Thyroid gland (tissue), 4 donors: ENCODE results near the gene SIX2. TPM values are rescaled to one million over a fixed set of nuclear protein-coding genes. Genes with fewer than 3 reads are reported as not detected.

Experiments
- DNase-seq, 2 donors: peaks; one replicate each; pipeline ENCODE4 v3.0.0-alpha.2; 2019
- H3K27ac ChIP-seq, 3 donors: fragments of 200-600 bp; sonication (generic); 1 replicate in 2 of 3; 2 replicates in 1 of 3; pipeline ENCODE4 v1.5.1; 2016 to 2019; ENCODE audit warnings: mild to moderate bottlenecking in 1 of 3, moderate library complexity in 1 of 3
- H3K27me3 ChIP-seq: fragments of 200-600 bp; sonication (generic); one replicate; pipeline ENCODE4 v1.5.1; 2019
- H3K36me3 ChIP-seq, 2 donors: fragments of 200-600 bp; sonication (generic); one replicate each; pipeline ENCODE4 v1.5.1; 2016 to 2019
- H3K4me1 ChIP-seq, 2 donors: fragments of 200-600 bp; sonication (generic); one replicate each; pipeline ENCODE4 v1.5.1; 2017 to 2019
- H3K4me3 ChIP-seq, 3 donors: fragments of 200-600 bp; sonication (generic); replicated peaks in 1 of 3; 1 replicate in 2 of 3; 2 replicates in 1 of 3; pipeline ENCODE4 v1.5.1; 2016; ENCODE audit warnings: mild to moderate bottlenecking in 1 of 3
- H3K9me3 ChIP-seq: fragments of 200-600 bp; sonication (generic); one replicate; pipeline ENCODE4 v1.5.1; 2017
- POLR2A ChIP-seq, 2 donors: fragments of 450-650 bp; IDR thresholded peaks; one replicate each; pipeline ENCODE4 v1.6.1; 2017; ENCODE audit warnings: antibody characterized with exemption in 2 of 2, mild to moderate bottlenecking in 2 of 2, moderate library complexity in 1 of 2
- WGBS, 2 donors: methylation state at CpG; one replicate each; pipeline ENCODE4 v1.1.5; 2017; 5-methylcytosine and 5-hydroxymethylcytosine counted together
- intact Hi-C: fragments of 100-400 bp; cut with DNase I; formaldehyde crosslinking; loops from one replicate; pipeline ENCODE4 v1.15.1; 2023
- total RNA-seq, 4 donors: library from RNA; depleted of rRNA; stranded (reverse); fragments of >200 nt; gene quantifications; one replicate each; pipeline ENCODE4 v1.2.3, GENCODE V29; 2016
- TF ChIP-seq, protein P1 (sequence below), 6 experiments: fragments of 200-600 bp in 3 of 6; fragments of 450-650 bp in 3 of 6; sonication (generic) in 3 of 6; IDR thresholded peaks; one replicate each; pipeline ENCODE4 v1.5.1; 2016 to 2019; ENCODE audit warnings: antibody characterized with exemption in 6 of 6, mild to moderate bottlenecking in 2 of 6, inconsistent platforms in 1 of 6, moderate library complexity in 1 of 6

SIX2 gene
- total RNA-seq, 4 donors from 2014 or later, result 0.24 to 3.1 (median 1.5) TPM; not detected in 1

DNA sequence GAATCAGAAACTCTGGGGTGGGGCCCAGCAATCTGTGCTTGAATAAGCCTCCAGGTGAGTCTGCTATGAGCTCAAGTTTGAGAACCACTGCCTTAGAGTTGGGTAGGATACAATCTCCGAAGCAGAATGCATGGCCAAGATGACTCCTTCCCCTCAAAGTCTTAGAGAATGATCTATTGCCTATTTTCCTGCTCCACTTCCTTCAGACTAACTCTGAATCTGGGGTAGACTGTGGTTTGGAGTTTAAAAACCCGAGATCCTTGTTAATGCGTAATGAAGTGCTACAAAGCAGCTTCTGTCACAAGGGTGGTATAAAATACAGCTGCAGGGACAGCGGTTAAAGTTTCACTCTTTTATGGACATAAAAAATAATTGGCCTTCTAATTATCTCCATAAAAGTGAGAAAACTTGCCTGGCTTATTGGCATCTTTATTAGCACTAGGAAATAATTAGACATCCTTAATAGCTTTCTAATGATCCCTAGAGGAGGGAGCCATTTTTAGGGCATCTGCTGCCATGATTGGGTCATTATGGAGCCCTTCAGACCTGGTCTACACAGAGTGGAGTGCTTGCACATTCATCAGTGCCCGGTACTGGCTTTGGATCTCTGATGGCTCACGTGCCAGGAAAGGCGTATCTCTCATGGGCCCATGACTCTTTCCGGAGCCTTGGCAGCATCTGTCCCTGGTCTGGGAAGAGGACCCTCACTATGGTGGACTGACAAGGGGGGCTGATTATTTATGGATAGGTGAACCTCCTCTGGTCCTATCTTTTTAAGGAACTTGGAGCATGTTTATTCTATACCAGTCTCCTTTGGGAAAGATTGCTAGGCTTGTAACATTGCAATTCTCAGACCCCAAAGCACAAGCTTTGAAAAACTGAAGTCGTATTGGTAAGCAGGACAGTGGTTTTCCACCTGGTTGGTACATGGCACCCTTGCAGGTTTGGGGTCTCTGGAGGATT is 28.2 kb downstream of the SIX2 start:
- no peaks in the 10 kb centered on the region for H3K36me3 ChIP-seq
- no peaks in the 10 kb centered on the region for H3K27me3 ChIP-seq
- intact Hi-C loops, result no loop called here
- 67 to 73% methylated on average over 7 to 9 of the region's 9 CpGs for WGBS, 2 donors
- TF ChIP-seq, protein P1, sequence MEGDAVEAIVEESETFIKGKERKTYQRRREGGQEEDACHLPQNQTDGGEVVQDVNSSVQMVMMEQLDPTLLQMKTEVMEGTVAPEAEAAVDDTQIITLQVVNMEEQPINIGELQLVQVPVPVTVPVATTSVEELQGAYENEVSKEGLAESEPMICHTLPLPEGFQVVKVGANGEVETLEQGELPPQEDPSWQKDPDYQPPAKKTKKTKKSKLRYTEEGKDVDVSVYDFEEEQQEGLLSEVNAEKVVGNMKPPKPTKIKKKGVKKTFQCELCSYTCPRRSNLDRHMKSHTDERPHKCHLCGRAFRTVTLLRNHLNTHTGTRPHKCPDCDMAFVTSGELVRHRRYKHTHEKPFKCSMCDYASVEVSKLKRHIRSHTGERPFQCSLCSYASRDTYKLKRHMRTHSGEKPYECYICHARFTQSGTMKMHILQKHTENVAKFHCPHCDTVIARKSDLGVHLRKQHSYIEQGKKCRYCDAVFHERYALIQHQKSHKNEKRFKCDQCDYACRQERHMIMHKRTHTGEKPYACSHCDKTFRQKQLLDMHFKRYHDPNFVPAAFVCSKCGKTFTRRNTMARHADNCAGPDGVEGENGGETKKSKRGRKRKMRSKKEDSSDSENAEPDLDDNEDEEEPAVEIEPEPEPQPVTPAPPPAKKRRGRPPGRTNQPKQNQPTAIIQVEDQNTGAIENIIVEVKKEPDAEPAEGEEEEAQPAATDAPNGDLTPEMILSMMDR (IDR thresholded peaks at IDR 0.05), result no peak
- TF ChIP-seq POLR2A (IDR thresholded peaks at IDR 0.05), result no peak
- no peak for DNase-seq
- H3K4me1 ChIP-seq, result no peaks in the 10 kb centered on the region
- H3K9me3 ChIP-seq, result no peaks in the 10 kb centered on the region
- H3K4me3 ChIP-seq, result no peak overlapping the region
- no peak overlapping the region for H3K27ac ChIP-seq

DNA sequence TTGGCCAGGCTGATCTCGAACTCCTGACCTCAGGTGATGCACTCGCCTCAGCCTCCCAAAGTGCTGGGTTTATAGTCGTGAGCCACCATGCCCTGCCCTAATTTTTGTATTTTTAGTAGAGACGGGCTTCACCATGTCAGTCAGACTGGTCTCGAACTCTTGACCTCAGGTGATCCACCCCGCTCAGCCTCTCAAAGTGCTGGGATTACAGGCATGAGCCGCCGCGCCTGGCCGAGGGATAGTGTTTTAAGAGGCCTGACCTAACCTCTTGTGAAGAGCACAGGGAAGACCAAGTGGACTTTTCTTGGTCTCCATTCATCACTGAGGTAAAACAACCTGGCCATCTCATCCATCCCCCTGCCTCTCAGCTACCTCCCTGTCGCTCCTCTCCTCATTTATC is 29.7 kb downstream of the SIX2 start:
- intact Hi-C loops, result no loop called here
- no peak for DNase-seq
- Histone ChIP-seq H3K36me3 (no peaks in the 10 kb centered on the region), H3K4me3 (no peak overlapping the region), H3K27me3 (no peaks in the 10 kb centered on the region), H3K27ac (no peak overlapping the region), H3K4me1 (no peaks in the 10 kb centered on the region), H3K9me3 (no peaks in the 10 kb centered on the region)
- 51 to 54% methylated on average over 10 to 11 of the region's 11 CpGs for WGBS, 2 donors
- no peak for TF ChIP-seq POLR2A (IDR thresholded peaks at IDR 0.05)
- TF ChIP-seq, protein P1 (IDR thresholded peaks at IDR 0.05), result no peak

DNA sequence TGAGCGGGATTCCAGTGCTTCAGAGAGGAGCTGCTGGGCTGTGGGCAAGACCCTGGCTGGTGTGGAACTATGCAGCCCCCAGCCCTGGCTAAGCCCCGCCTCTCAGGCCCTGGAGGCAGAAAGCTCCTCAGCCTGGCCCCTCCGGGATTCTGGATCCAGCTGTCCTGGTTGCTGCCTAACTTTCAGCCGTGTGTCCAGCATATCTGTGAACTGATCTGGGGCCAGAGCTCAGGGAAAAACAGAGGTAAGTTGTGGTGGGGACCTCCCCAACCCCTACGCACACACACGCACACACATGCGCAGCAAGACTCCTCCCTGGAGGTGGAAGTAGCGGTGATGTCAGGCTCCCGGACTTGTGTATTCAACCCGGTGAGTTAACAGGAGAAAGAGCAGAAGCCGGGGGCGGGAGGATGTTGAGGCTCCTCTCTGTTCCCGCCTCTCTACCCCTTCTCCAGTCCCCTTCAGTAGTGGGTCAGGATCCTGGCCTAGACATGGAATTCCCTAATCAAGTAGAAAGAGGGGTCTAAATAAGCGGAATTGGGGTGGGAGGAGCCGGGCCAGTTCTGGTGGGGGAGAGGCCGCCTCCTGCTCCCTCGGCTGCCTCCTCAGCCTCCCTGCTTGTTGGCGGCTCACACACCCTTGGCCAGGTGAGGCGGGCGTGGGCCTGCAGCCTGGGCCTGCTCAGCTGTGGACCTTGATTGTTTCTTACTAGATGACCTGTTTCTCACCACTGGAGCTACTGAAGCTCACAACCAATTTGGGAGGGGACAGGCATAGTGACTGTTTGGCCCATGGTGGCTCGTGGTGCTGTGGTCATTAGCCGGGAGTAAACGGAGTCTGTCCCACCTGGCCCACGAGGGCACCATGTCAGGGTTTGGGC is 33.4 kb downstream of the SIX2 start:
- Histone ChIP-seq H3K9me3 (no peaks in the 10 kb centered on the region), H3K4me3 (no peak overlapping the region), H3K27me3 (no peaks in the 10 kb centered on the region), H3K36me3 (no peaks in the 10 kb centered on the region), H3K4me1 (no peaks in the 10 kb centered on the region), H3K27ac (no peak overlapping the region)
- TF ChIP-seq, protein P1 (IDR thresholded peaks at IDR 0.05), result no peak
- no peak for TF ChIP-seq POLR2A (IDR thresholded peaks at IDR 0.05)
- WGBS, 2 donors, result 72 to 73% methylated on average over 21 to 24 of the region's 24 CpGs
- no peak for DNase-seq
- intact Hi-C loops, result loop anchor here (2.0 kb wide), 1 partner anchor 521 kb away; no protein-coding TSS in a partner anchor

DNA sequence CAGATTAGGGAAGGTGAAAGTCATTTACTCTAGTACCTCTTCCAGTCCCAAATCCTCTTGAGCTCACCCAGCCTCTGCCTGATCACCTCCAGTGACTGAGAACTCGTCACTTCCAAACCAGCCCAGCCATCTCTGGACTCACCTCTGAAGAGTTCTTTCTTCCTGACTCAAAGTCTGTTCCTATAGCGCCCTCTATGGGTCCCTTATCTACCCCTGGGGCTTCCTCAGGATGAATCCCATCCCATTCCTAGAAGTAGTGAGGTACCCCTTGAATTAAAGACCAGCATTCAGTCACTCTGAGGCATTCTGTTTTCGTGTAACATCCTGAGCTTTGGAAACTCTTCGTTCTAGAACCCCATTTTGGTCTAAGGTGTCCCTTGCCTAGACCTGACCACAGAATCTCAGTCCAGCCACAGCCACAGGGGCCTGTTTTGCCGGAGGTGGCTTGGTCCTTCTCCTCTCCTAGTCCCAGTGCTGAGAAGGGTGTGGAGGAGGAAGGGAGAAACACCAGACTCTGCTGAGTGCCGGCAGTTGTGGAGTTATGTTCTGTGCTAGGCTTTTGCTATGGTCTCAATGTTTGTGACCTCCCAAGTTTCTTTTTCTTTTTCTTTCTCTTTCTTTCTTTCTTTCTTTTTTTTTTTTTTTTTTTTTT is 35.1 kb downstream of the SIX2 start:
- Histone ChIP-seq H3K4me3 (no peak overlapping the region), H3K9me3 (no peaks in the 10 kb centered on the region), H3K4me1 (no peaks in the 10 kb centered on the region), H3K27me3 (no peaks in the 10 kb centered on the region), H3K27ac (no peak overlapping the region), H3K36me3 (no peaks in the 10 kb centered on the region)
- WGBS, 2 donors, result 49 to 67% methylated on average over 5 to 6 of the region's 6 CpGs
- TF ChIP-seq POLR2A (IDR thresholded peaks at IDR 0.05), result no peak
- TF ChIP-seq, protein P1 (IDR thresholded peaks at IDR 0.05), result no peak
- no peak for DNase-seq
- intact Hi-C loops, result no loop called here
